Fibroblast of gingiva (primary cell): ENCODE results near the gene GPR62.
A peak's percentile ranks its signal among the peaks of the same experiment; 100 is the strongest.
"Not testable (repeated sequence)": the region's sequence is repeated elsewhere in the genome, so short reads cannot be mapped to it uniquely, and the experiment has no call there.

Experiments used
- DNase-seq: peaks from one replicate; pipeline ENCODE4 v3.0.0-alpha.2; 2011; ENCODE audit warnings: low read depth

Gene GPR62

DNA sequence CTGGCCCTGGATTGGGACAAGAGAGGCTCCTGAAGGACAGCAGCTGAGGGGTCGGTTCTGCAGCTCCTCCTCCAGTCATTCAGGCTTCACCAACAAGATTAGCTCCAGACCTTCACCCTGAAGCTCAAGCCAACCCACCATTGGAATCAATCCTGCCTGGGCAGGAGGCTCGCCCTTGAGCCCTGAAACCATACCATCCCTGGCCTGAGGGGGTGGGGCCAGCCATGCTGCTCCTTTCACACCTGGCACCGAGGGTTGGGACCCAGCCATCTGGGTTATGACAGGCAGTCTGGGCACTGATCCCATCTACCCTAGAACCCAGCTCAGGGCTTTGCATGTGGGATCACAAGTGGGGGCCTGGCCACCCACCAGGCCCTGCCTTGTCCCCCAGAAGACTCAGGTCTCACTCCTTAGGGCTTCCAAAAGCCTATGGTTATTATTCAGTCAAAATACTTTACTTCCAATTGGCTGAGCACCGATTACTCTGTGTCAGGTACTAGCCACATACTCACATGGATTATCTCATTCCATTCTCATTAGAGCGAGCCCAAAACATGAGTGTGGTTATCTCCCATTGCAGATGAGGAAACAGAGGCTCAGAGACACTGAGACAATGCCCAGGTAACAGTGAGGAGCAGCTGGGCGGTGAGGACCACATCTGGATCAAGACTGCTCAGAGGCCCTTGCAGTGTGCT, 15.6 kb downstream of the GPR62 start:
- no peak for DNase-seq

DNA sequence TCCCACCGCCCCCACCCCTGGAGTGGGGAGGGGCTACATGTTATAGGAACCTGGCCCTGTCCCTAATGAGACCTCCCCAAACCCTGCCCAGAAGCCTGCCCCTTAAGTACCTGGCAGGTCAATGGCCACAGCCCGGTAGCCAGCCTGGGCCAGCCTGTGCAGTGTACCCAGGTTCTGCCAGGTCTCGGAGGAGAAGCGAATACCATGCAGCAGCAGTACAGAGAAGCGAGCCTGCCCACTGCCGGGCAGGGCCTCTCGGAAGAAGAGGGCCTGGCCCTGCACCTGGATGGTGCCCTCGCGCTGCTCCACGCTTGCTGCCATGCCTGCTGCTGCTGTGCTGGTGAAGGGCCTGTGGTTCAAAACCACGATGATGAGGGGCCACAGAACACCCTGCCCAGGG, 16.2 kb downstream of the GPR62 start:
- no peak for DNase-seq

GRCh38 chr3:51974277-51974962, 19.2 kb downstream of the GPR62 start:
- no peak for DNase-seq

- DNase-seq, result peak; percentile 63
Observed at GRCh38 chr3:51974963-51975851, 20.0 kb downstream of the GPR62 start, which contains the start of gene ABHD14A. Gene ABHD14A, plus strand, starts transcription at chr3:51975064. Its CDS starts 72 bp downstream, at chr3:51975136.

DNA sequence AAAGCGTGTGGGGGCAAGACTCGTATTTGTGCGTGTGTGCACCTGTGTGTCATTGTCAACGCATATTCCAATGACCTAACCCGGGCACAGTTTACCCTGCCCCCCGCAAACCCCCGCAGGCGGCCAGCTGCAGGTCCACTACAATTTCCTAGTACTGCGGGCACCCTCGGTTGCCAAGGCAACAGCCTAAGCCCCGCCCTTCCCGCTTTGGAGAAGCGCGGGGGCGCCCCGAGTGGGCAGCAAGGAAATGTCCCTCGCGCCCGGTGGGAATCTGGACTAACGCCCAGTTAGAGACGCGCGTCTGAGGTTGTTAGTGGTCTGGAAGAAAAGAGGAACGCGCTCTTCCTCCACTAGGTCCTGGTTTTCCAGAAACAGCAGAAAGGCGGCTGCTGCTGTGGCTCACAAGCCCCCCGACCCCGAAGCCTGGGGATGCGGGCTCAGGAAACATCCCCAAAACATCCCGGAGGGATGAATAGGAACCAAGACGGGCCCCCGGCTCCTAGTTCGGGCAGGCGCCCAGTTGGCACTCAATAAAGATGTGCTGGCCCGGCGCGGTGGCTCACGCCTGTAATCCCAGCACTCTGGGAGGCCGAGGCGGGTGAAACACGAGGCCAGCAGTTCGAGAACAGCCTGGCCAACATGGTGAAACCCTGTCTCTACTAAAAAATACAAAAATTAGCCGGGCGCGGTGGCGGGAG, 20.8 kb downstream of the GPR62 start:
- DNase-seq, result peak; percentile 58

- DNase-seq, result no peak
Observed at GRCh38 chr3:51977446-51978142, 22.4 kb downstream of the GPR62 start.

- DNase-seq, result no peak
Observed at GRCh38 chr3:51978143-51978502, 22.9 kb downstream of the GPR62 start.

- no peak for DNase-seq
Observed at GRCh38 chr3:51980253-51980652, 25.1 kb downstream of the GPR62 start.

DNA sequence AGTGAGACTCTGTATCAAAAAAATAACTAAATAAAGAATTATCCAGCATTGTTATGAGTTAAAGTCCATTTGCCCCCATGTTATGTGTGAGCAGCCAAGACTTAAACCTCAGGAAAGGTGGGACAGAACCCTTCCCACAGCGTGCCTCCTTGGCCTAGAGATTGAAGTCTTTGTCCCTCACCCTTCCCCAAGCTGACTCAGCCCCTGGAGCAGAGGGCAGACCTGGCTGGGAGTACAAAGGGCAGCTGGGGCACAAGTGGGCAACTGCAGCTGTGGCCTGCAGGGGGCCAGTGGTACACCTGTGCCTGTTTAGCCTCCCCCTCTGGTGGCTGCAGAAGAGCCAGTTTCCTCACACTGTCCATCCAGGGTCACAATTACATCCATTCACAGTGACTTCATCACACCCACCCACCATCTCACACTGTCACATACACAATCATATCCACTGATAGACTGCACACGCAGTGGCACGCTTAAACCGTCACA, 27.2 kb downstream of the GPR62 start:
- no peak for DNase-seq

GRCh38 chr3:51982838-51983577, 27.8 kb downstream of the GPR62 start, which contains the start of gene ACY1:
Gene ACY1, plus strand, starts transcription at chr3:51983535. Its CDS starts 530 bp downstream, at chr3:51984065.
- DNase-seq, result peak; percentile 92

DNA sequence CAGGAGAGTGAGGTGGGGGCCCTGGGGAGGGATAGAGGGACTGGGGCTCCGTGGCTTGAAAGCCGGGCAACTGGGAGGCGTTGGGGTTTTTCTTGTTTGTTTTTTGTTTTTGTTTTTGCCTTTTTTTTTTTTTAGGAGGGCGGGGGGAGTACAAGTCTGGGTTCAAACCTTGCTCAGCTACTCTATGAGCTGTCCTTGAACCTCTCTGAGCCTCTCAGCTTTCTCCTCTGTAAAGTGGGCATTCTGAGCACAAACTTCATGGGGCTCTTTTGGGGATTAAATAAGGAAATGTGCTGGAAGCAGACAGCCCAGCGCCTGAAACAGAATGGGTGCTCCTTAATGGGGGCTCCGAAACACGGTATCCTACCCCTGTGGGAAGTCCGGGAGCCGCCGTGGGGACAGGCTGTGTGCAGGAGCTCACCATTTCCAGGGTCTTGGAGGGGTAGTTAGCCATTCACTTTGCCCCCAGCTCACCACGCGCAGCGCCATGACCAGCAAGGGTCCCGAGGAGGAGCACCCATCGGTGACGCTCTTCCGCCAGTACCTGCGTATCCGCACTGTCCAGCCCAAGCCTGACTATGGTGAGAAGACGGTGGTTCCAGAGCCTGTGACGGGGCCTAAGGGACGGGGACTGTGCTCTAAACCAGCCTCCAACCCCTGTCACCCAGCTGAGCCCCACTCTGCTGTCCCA, 28.5 kb downstream of the GPR62 start:
- DNase-seq, result no peak

GRCh38 chr3:51984269-51984647, 29.1 kb downstream of the GPR62 start:
- no peak for DNase-seq

DNA sequence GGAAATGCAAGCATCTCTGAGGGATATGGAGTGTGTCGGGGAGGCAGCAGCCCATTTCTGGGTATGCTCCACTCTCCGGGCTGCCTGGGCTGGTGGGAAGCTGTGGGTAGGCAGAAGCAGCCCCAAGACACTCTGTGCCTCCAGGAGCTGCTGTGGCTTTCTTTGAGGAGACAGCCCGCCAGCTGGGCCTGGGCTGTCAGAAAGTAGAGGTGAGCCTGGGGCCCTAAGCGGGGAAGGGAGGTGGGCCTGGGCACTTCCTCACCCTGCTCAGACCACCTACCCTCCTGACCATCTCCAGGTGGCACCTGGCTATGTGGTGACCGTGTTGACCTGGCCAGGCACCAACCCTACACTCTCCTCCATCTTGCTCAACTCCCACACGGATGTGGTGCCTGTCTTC, 29.9 kb downstream of the GPR62 start:
- DNase-seq, result no peak

- no peak for DNase-seq
Observed at GRCh38 chr3:51986010-51986947, 31.1 kb downstream of the GPR62 start.

DNA sequence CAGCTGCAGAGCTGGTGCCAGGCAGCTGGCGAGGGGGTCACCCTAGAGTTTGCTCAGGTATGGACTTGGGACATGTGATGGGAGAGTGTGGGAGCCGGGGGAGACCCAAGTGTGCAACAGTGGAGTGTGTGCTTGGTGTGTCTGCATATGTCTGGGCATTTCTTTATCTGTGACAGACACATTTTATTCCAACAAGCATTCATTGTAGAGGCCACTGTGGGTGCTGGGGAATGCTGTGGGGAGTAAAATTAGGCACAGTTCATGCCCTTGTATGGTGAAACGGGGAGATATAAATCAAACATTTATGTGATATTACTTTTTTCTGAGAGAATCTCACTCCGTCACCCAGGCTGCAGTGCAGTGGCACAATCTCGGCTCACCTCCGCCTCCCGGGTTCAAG, 32.4 kb downstream of the GPR62 start:
- DNase-seq, result no peak

- no peak for DNase-seq
Observed at GRCh38 chr3:51988286-51989146, 33.3 kb downstream of the GPR62 start.

DNA sequence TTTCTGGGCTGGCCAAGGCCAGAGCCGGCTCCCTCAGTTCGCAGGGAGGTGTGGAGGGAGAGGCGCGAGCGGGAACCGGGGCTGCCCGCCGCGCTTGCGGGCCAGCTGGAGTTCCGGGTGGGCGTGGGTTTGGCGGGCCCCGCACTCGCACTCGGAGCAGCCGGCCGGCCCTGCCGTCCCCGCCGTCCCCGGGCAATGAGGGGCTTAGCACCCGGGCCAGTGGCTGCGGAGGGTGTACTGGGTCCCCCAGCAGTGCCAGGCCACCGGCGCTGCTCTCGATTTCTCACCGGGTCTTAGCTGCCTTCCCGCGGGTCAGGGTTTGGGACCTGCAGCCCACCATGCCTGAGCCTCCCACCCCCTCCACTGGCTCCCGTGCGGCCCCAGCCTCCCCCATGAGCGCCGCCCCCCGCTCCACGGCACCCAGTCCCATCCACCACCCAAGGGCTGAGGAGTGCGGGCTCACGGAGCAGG, 35.4 kb downstream of the GPR62 start:
- DNase-seq, result not testable (repeated sequence)
